Fibroblast of the conjunctiva (primary cell): ENCODE results near the gene DCAF4.

Experiments
- DNase-seq: peaks from one replicate; pipeline ENCODE4 v3.0.0-alpha.2; 2010; ENCODE audit warnings: low read depth

Gene DCAF4

GRCh38 chr14:72894623-72895378 lies 31.5 kb upstream of the DCAF4 start:
- no peak for DNase-seq

- DNase-seq = no peak
Observed at GRCh38 chr14:72898448-72898847, 27.8 kb upstream of the DCAF4 start.

- no peak for DNase-seq
Observed at GRCh38 chr14:72901361-72901760, 24.9 kb upstream of the DCAF4 start.

GRCh38 chr14:72902801-72903530 lies 23.3 kb upstream of the DCAF4 start:
- no peak for DNase-seq

- no peak for DNase-seq
Observed at GRCh38 chr14:72903716-72904115, 22.5 kb upstream of the DCAF4 start.

- DNase-seq = no peak
Observed at GRCh38 chr14:72904218-72904617, 22.0 kb upstream of the DCAF4 start.

GRCh38 chr14:72904840-72905561 lies 21.3 kb upstream of the DCAF4 start:
- DNase-seq = peak; percentile 79

GRCh38 chr14:72906316-72906715 lies 19.9 kb upstream of the DCAF4 start:
- no peak for DNase-seq

GRCh38 chr14:72906879-72907278 lies 19.4 kb upstream of the DCAF4 start:
- DNase-seq = no peak

GRCh38 chr14:72907886-72908285 lies 18.4 kb upstream of the DCAF4 start:
- no peak for DNase-seq

- DNase-seq = no peak
Observed at GRCh38 chr14:72909163-72909562, 17.1 kb upstream of the DCAF4 start.

GRCh38 chr14:72913809-72914208 lies 12.5 kb upstream of the DCAF4 start:
- no peak for DNase-seq

GRCh38 chr14:72916174-72916573 lies 10.1 kb upstream of the DCAF4 start:
- DNase-seq = no peak

GRCh38 chr14:72917094-72917802 lies 9.0 kb upstream of the DCAF4 start:
- no peak for DNase-seq

GRCh38 chr14:72920008-72920407 lies 6.3 kb upstream of the DCAF4 start:
- DNase-seq = no peak

GRCh38 chr14:72921396-72921795 lies 4.9 kb upstream of the DCAF4 start:
- no peak for DNase-seq

- no peak for DNase-seq
Observed at GRCh38 chr14:72924337-72924736, 1.9 kb upstream of the DCAF4 start.

GRCh38 chr14:72925171-72925759 lies 999 bp upstream of the DCAF4 start:
- DNase-seq = no peak

GRCh38 chr14:72925815-72926291 lies 411 bp upstream of the DCAF4 start:
- no peak for DNase-seq

GRCh38 chr14:72928872-72929271 lies 2.6 kb downstream of the DCAF4 start:
- no peak for DNase-seq

GRCh38 chr14:72929316-72930080 lies 3.2 kb downstream of the DCAF4 start:
- no peak for DNase-seq
